ENCODE measurements around the gene TP53BP2. TPM values are rescaled to one million over a fixed set of nuclear protein-coding genes. Genes with fewer than 3 reads are reported as not detected.

The TP53BP2 gene
- total RNA-seq, 1 donor from 2014 or later: 47.4 TPM

GRCh38 chr1:223780949-223781348 is 64.8 kb downstream of the TP53BP2 start:
- Mint-ChIP-seq H3K27me3 (ENCODE audit: low read depth) (no peaks in the 10 kb centered on the region), H3K36me3 (ENCODE audit: low read depth) (peaks cover 30% of the 10 kb centered on the region), H3K9me3 (ENCODE audit: low read depth) (no peaks in the 10 kb centered on the region), H3K27ac (ENCODE audit: unreplicated experiment) (no peak overlapping the region), H3K4me3 (ENCODE audit: unreplicated experiment) (no peak overlapping the region), H3K4me1 (ENCODE audit: low read depth) (peaks cover 15% of the 10 kb centered on the region)
- no peak for DNase-seq (ENCODE audit: low spot score)
- no peak for TF ChIP-seq CTCF (IDR thresholded peaks at IDR 0.05)

GRCh38 chr1:223780318-223780717 is 65.4 kb downstream of the TP53BP2 start:
- Mint-ChIP-seq H3K9me3 (ENCODE audit: low read depth) (no peaks in the 10 kb centered on the region), H3K27me3 (ENCODE audit: low read depth) (no peaks in the 10 kb centered on the region), H3K4me1 (ENCODE audit: low read depth) (peaks cover 22% of the 10 kb centered on the region), H3K4me3 (ENCODE audit: unreplicated experiment) (no peak overlapping the region), H3K36me3 (ENCODE audit: low read depth) (peaks cover 28% of the 10 kb centered on the region), H3K27ac (ENCODE audit: unreplicated experiment) (no peak overlapping the region)
- no peak for TF ChIP-seq CTCF (IDR thresholded peaks at IDR 0.05)
- DNase-seq (ENCODE audit: low spot score): no peak

GRCh38 chr1:223776826-223777454 is 68.8 kb downstream of the TP53BP2 start:
- Mint-ChIP-seq H3K9me3 (ENCODE audit: low read depth) (no peaks in the 10 kb centered on the region), H3K36me3 (ENCODE audit: low read depth) (peaks cover 30% of the 10 kb centered on the region), H3K27ac (ENCODE audit: unreplicated experiment) (peak overlapping the region; percentile 90), H3K27me3 (ENCODE audit: low read depth) (no peaks in the 10 kb centered on the region), H3K4me1 (ENCODE audit: low read depth) (peaks cover 36% of the 10 kb centered on the region), H3K4me3 (ENCODE audit: unreplicated experiment) (no peak overlapping the region)
- TF ChIP-seq CTCF (IDR thresholded peaks at IDR 0.05): no peak
- DNase-seq (ENCODE audit: low spot score): no peak

- H3K27me3 Mint-ChIP-seq (ENCODE audit: low read depth): no peaks in the 10 kb centered on the region
- H3K4me3 Mint-ChIP-seq (ENCODE audit: unreplicated experiment): no peak overlapping the region
- no peak for TF ChIP-seq CTCF (IDR thresholded peaks at IDR 0.05)
- H3K27ac Mint-ChIP-seq (ENCODE audit: unreplicated experiment): peak overlapping the region; percentile 90
- DNase-seq (ENCODE audit: low spot score): no peak
- peaks cover 30% of the 10 kb centered on the region for H3K36me3 Mint-ChIP-seq (ENCODE audit: low read depth)
- no peaks in the 10 kb centered on the region for H3K9me3 Mint-ChIP-seq (ENCODE audit: low read depth)
- peaks cover 43% of the 10 kb centered on the region for H3K4me1 Mint-ChIP-seq (ENCODE audit: low read depth)
Measured at GRCh38 chr1:223776075-223776814, 69.5 kb downstream of the TP53BP2 start.

- Mint-ChIP-seq H3K36me3 (ENCODE audit: low read depth) (peaks cover 33% of the 10 kb centered on the region), H3K4me3 (ENCODE audit: unreplicated experiment) (no peak overlapping the region), H3K27ac (ENCODE audit: unreplicated experiment) (peak overlapping the region; percentile 90), H3K9me3 (ENCODE audit: low read depth) (no peaks in the 10 kb centered on the region), H3K4me1 (ENCODE audit: low read depth) (peaks cover 45% of the 10 kb centered on the region), H3K27me3 (ENCODE audit: low read depth) (no peaks in the 10 kb centered on the region)
- no peak for TF ChIP-seq CTCF (IDR thresholded peaks at IDR 0.05)
- no peak for DNase-seq (ENCODE audit: low spot score)
Measured at GRCh38 chr1:223775711-223776074, 70.1 kb downstream of the TP53BP2 start.

Measured in chondrocyte (in vitro differentiated cells).